ENCODE data around the gene UBALD1. TPM values are rescaled to one million over a fixed set of nuclear protein-coding genes. Genes with fewer than 3 reads are reported as not detected.

Gene UBALD1
- total RNA-seq, 1 donor from 2014 or later, result 33.6 TPM

DNA sequence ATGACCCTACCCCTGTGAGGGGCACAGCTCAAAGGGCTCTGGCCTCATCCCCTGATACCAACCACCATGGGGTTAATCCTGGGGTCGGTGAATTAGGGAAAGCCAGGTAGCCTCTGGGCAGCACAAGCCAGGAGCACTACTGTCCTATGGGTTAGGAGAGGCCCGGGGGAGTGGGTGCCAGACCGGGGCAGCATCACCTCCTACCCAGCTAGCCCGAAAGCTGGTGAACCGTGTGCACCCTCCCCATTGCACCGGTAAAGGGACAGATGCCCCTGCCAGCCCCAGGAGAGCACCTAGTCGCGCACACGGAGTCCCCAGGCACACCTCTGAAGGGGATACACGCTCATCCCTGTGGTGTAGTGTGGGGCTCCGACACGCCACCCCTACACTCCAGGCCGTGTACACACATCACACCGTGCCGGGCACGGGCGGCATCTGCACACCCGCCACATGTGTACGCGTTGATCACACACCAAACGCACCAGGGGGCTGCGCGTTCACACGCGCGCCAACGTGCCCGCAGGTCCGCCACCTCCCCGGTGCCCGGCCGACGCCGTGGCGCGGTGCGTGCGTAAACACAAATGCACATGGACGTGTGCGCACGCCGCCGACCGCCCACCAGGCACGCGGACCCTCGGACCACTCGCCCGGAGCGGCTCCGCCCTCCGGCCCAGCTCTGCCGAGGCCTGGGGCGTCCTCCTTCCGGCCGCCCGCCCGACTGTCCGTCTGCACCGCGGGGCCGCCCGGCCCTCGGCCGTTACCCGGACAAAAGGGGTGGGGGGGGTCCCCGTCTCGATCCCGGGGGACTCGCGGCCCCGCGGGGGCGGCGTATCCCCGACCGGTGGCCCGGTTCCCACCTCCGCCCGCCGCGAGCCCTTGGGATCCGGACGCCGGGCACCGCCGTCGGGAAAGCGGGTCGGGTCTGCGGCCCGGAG lies 785 bp downstream of the UBALD1 start:
- peak overlapping the region; percentile 73 for H3K4me3 Mint-ChIP-seq (ENCODE audit: unreplicated experiment)
- no peak for TF ChIP-seq CTCF (IDR thresholded peaks at IDR 0.05)
- DNase-seq (ENCODE audit: extremely low spot score, unreplicated experiment), result no peak
- no peaks in the 10 kb centered on the region for H3K9me3 Mint-ChIP-seq (ENCODE audit: unreplicated experiment)
- peaks cover 40% of the 10 kb centered on the region for H3K4me1 Mint-ChIP-seq (ENCODE audit: unreplicated experiment)
- peak overlapping the region; percentile 23 for H3K27ac Mint-ChIP-seq (ENCODE audit: unreplicated experiment)
- H3K36me3 Mint-ChIP-seq (ENCODE audit: unreplicated experiment), result no peaks in the 10 kb centered on the region
- H3K27me3 Mint-ChIP-seq (ENCODE audit: unreplicated experiment), result no peaks in the 10 kb centered on the region

- peaks cover 39% of the 10 kb centered on the region for H3K4me1 Mint-ChIP-seq (ENCODE audit: unreplicated experiment)
- DNase-seq (ENCODE audit: extremely low spot score, unreplicated experiment), result no peak
- H3K4me3 Mint-ChIP-seq (ENCODE audit: unreplicated experiment), result peak overlapping the region; percentile 73
- peak overlapping the region; percentile 23 for H3K27ac Mint-ChIP-seq (ENCODE audit: unreplicated experiment)
- TF ChIP-seq CTCF (IDR thresholded peaks at IDR 0.05), result no peak
- H3K27me3 Mint-ChIP-seq (ENCODE audit: unreplicated experiment), result no peaks in the 10 kb centered on the region
- H3K9me3 Mint-ChIP-seq (ENCODE audit: unreplicated experiment), result no peaks in the 10 kb centered on the region
- no peaks in the 10 kb centered on the region for H3K36me3 Mint-ChIP-seq (ENCODE audit: unreplicated experiment)
These were observed 1.6 kb downstream of the UBALD1 start for GRCh38 chr16:4612977-4613635.

DNA sequence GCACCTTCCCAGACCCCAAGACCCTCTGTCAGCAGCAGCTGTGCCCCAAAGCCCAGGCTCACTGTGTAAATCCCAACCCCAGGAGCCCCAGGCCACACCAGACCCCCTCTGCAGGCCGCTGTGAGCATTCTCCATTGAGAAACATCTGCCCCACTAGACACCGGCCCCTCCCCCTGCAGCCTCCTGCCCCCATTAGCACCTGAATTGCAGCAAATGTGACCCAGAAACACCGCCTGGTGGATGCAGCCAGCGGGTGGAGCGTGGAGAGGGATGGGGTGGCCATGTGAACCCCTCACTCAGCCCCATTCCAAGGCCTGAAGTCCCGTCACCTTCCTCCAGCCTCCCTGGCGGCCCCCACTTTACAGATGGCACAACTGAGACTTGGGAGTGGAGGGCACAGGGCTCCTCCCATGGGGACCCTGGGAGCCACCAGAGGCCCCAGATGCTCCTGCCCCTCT lies 2.2 kb downstream of the UBALD1 start:
- Mint-ChIP-seq H3K27ac (ENCODE audit: unreplicated experiment) (no peak overlapping the region), H3K4me3 (ENCODE audit: unreplicated experiment) (no peak overlapping the region)
- no peak for TF ChIP-seq CTCF (IDR thresholded peaks at IDR 0.05)

GRCh38 chr16:4611337-4612021 lies 3.2 kb downstream of the UBALD1 start:
- no peak for TF ChIP-seq CTCF (IDR thresholded peaks at IDR 0.05)
- DNase-seq (ENCODE audit: extremely low spot score, unreplicated experiment), result no peak
- Mint-ChIP-seq H3K4me1 (ENCODE audit: unreplicated experiment) (peaks cover 25% of the 10 kb centered on the region), H3K4me3 (ENCODE audit: unreplicated experiment) (no peak overlapping the region), H3K27me3 (ENCODE audit: unreplicated experiment) (no peaks in the 10 kb centered on the region), H3K36me3 (ENCODE audit: unreplicated experiment) (no peaks in the 10 kb centered on the region), H3K27ac (ENCODE audit: unreplicated experiment) (no peak overlapping the region), H3K9me3 (ENCODE audit: unreplicated experiment) (no peaks in the 10 kb centered on the region)

More for the DNA sequence above, 2.2 kb downstream of the UBALD1 start:
- no peak for DNase-seq (ENCODE audit: extremely low spot score, unreplicated experiment)
- Mint-ChIP-seq H3K36me3 (ENCODE audit: unreplicated experiment) (no peaks in the 10 kb centered on the region), H3K4me1 (ENCODE audit: unreplicated experiment) (peaks cover 34% of the 10 kb centered on the region), H3K27me3 (ENCODE audit: unreplicated experiment) (no peaks in the 10 kb centered on the region), H3K9me3 (ENCODE audit: unreplicated experiment) (no peaks in the 10 kb centered on the region)
